ENCODE results near the gene TBC1D22B.
A peak's percentile ranks its signal among the peaks of the same experiment; 100 is the strongest.
"Not testable (repeated sequence)": the region's sequence is repeated elsewhere in the genome, so short reads cannot be mapped to it uniquely, and the experiment has no call there.

The TBC1D22B gene

GRCh38 chr6:37324131-37325033 is 66.8 kb downstream of the TBC1D22B start:
- DNase-seq: peak; percentile 78

DNA sequence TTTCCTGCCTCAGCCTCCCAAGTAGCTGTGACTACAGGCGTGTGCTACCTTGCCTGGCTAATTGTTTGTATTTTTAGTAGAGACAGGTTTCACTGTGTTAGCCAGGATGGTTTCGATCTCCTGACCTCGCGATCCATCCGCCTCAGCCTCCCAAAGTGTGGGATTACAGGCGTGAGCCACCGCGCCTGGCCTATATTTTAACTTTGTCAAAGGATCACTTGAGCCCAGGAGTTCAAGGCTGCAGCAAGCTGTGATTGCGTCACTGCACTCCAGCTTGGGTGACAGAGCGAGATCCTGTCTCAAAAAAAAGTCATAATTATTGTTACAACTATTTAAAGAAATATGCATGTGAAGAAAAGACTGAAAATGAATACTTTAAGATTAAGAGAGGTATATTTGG is 72.8 kb downstream of the TBC1D22B start:
- not testable (repeated sequence) for DNase-seq

GRCh38 chr6:37331047-37331446 is 73.5 kb downstream of the TBC1D22B start:
- DNase-seq: no peak

DNA sequence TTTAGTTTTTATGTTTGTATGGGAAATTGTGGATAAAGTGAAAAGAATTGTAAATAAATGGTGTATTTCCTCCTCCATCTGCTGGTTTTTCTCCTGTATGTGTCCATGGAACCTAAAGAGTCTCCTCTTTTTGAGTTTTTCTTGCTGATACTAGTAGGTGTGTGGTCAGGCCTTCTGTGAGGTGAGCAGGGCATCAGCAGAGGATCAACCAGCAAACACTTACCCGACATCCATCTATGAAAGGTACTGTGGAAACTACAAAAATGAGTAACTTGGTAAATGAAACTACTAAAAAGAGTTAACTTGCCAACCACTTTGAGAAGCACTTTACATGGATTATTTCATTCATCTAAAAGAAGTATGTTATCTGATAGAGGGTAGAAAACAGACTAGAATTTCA is 75.3 kb downstream of the TBC1D22B start:
- DNase-seq: no peak

DNA sequence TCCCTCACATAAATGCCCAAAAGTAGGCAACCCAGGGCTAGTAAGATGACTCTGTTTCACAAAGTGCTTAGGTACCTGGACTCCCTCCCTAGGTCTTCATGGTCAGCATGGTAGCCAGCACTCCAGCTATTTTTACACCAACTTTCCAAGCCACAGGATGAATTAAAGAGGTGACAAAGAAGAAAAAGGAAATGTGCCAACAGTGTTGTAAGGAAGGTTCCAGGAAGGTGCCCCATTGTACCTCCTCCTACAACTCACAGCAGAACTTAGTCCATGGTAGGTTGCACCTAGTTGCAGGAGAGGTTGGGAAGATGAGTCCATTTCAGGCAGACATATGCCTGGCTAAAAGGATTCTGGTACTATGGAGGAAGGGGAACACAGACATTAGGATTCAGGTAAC is 76.5 kb downstream of the TBC1D22B start:
- no peak for DNase-seq

GRCh38 chr6:37338317-37338716 is 80.7 kb downstream of the TBC1D22B start:
- not testable (repeated sequence) for DNase-seq

- no peak for DNase-seq
Measured at GRCh38 chr6:37338745-37339255, 81.2 kb downstream of the TBC1D22B start.

GRCh38 chr6:37339741-37340638 is 82.4 kb downstream of the TBC1D22B start:
- no peak for DNase-seq

GRCh38 chr6:37340639-37340943 is 83.0 kb downstream of the TBC1D22B start:
- no peak for DNase-seq

DNA sequence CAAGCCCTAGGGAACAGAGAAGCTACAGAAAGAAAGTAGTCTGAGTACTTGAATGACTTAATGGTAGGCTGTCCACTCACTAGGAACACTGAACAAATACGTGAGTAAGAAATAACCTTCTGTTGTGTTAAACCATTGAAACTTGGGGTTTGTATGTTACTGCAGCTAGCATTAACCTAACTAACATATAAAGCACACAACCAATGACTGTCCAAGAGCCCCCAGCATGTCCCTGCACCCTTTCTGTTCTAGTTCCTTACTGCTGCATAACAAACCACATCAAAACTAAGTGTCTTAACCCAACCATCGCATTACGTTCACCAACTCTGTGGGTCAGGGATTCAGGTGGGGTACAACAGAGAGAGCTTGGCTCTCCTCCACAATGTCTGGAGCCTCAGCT is 85.7 kb downstream of the TBC1D22B start:
- DNase-seq: no peak

- no peak for DNase-seq
Measured at GRCh38 chr6:37344308-37344707, 86.7 kb downstream of the TBC1D22B start.

DNA sequence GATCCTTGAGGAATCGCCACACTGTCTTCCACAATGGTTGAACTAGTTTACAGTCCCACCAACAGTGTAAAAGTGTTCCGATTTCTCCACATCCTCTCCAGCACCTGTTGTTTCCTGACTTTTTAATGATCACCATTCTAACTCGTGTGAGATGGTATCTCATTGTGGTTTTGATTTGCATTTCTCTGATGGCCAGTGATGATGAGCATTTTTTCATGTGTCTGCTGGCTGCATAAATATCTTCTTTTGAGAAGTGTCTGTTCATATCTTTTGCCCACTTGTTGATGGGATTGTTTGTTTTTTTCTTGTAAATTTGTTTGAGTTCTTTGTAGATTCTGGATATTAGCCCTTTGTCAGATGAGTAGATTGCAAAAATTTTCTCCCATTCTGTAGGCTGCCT is 88.2 kb downstream of the TBC1D22B start:
- DNase-seq: not testable (repeated sequence)

DNA sequence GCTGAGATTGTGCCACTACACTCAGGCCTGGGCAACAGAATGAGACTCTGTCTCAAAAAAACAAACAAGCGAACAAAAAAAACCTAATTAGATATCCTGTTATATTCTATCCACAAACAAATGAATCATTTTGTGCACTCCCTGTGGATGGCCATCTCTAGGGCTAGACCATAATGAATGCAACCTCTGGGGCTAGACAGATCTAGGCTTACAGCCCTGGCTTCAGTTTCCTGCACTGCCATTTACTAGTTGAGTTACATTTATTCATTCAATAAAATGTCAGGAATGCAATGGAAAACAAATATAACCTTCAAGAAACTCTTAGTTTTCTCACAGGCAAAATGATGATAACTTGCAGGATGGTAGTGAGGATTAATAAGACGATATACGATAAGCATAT is 89.6 kb downstream of the TBC1D22B start:
- DNase-seq: no peak

DNA sequence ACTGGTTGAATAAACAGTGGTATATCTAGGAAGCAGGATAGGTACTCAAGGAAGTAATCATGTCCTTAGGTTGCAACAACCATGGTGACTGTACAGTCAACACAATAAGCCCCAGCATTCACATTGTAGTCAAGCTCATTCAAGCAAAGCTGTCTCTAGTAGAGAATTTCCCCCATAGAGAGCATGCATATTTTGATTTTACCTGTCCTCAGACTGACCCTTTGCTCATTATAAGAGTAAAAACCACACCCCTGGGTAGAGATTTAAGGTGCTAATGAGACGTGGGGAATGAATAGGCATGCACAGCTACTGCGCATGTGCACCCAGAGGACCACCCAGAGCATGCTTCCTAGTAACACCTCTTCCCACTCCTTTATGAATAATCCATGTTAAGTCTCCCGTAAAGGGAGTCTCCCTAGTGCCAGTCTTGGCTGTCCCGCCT is 90.1 kb downstream of the TBC1D22B start:
- DNase-seq: no peak

DNA sequence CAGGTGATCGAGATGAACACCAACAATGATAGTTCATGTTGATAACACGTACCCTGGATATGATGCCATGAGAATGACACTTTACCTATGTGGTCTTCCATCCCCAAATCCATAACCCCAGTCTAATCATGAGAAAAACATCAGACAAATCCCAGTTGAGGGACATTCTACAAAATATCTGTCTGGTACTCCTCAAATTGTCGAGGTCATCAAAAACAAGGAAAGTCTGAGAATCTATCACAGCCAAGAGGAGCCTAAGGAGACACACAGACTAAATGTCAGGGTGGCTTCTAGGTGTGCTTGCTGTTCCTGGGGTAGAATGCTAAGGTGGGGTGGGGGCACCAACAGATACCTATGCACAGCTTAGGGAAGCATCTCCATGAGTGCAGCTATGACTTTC is 93.5 kb downstream of the TBC1D22B start:
- DNase-seq: no peak

- DNase-seq: no peak
Measured at GRCh38 chr6:37352384-37352783, 94.8 kb downstream of the TBC1D22B start.

DNA sequence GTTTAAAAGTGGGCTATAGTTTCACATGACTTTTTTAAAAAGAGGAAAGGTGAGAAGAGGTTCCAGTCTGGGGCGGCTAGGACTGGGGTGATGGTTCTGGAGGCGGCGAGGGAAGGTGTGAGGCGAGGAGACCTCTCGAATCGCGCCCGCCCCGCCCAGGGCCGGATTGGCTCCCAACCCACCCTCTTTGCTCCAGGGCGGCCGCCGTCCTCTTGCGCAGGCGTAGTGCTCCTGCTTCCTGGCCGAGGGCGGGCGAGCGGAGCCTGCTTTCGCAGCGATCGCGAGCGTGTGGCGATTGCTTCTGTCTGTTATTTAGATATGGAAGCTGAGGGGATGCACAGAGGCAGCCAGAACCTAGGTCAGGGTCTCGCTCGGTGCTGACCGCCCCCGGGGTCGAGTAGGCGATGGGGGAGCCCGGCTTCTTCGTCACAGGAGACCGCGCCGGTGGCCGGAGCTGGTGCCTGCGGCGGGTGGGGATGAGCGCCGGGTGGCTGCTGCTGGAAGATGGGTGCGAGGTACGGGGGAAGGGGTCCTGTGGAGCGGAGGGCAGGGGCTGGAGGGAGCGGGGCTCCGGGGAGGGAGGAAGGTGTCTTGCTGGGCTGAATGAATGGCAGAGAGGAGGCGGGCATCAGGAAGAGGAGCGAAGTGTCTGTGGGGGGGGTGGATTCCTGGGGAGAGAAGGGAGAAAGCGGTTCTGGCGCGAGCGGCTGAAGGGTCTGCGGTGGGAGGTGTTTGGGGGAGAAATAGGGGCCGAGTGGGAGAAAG is 96.4 kb downstream of the TBC1D22B start, which contains the start of gene RNF8:
Gene RNF8 (plus strand): TSS at position 223 of the 765 bp plus-strand sequence. CDS start 182 bp downstream, at position 405.
- DNase-seq: peak; percentile 90

GRCh38 chr6:37354526-37355384 is 97.2 kb downstream of the TBC1D22B start:
- DNase-seq: peak; percentile 25

DNA sequence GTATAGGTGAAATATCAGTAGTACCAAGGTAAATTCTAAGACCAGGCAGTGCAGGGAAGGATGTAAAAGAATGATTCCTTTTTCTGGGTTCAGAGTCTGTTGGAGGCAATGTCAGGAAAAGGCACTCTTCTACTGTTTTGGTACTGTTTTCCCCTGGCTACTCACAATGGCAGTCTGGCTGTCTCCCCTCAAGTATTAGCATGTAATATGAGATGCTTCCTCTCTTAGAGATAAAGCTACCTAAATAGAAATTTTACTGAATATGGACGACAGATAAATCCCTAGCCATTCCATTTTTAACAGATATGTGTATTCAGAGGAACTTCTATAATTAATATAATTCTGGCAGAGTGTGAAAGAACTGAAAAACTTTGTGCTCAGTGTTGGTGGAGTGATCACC is 99.7 kb downstream of the TBC1D22B start:
- no peak for DNase-seq

DNA sequence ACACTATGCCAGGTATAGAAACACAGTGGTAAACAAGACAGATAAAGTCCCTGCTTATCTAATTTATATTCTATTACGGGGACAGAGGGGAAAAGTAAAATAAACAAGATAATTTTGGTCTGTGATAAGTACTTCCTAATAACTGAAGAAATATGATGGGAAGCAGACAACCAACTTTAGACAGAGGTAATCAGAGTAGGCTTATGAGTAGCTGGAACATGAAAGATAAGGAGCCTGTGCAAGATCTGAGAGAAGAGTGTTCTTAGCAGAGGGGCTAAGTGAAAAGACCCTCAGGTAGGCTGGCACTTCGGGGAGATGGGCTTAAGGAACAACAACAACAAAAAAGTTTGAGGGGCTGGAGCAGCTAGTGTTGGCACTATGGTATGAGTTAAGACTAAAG is 100.3 kb downstream of the TBC1D22B start:
- DNase-seq: no peak

- no peak for DNase-seq
Measured at GRCh38 chr6:37359039-37359438, 101.5 kb downstream of the TBC1D22B start.
